ENCODE data around the gene COL4A4.
A peak's percentile ranks its signal among the peaks of the same experiment; 100 is the strongest.

Gene COL4A4

GRCh38 chr2:227054006-227054405 is 110.0 kb downstream of the COL4A4 start:
- DNase-seq (ENCODE audit: insufficient read length, low spot score) (no peak), FAIRE-seq (no peak)
- TF ChIP-seq POLR2AphosphoS5 (IDR thresholded peaks at IDR 0.05; ENCODE audit: low read depth, low read length) (no peak), TAF1 (IDR thresholded peaks at IDR 0.05; ENCODE audit: low read depth, low read length) (no peak), PAX5 (IDR thresholded peaks at IDR 0.05; ENCODE audit: insufficient read depth, low read length, severe bottlenecking) (no peak), SPI1 (IDR thresholded peaks at IDR 0.05; ENCODE audit: low read depth, low read length) (no peak), POLR2A (IDR thresholded peaks at IDR 0.05; ENCODE audit: low read depth, low read length) (no peak), POU2F2 (IDR thresholded peaks at IDR 0.05; ENCODE audit: low read depth, low read length) (no peak)

DNA sequence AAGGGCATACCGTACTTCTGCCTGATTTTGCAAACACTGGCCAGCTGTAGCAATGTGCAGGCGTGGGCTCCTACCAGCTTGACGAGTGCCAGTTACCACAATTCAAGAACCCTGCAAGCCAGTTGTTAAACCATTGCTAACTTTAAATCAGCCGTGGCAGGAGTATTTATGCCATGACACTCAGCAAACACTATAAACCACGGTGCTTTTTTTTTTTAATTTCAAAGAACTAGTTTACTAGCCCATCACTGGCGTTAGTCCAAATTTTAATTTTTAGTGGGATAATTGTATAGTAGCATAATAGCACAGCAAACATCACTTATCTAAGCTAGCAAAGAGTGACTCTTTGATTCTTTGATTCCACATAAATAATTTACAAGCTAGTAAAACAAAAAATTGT is 111.1 kb downstream of the COL4A4 start:
- TF ChIP-seq POLR2A (IDR thresholded peaks at IDR 0.05; ENCODE audit: low read depth, low read length) (no peak), TAF1 (IDR thresholded peaks at IDR 0.05; ENCODE audit: low read depth, low read length) (no peak), SPI1 (IDR thresholded peaks at IDR 0.05; ENCODE audit: low read depth, low read length) (no peak), PAX5 (IDR thresholded peaks at IDR 0.05; ENCODE audit: insufficient read depth, low read length, severe bottlenecking) (no peak), POLR2AphosphoS5 (IDR thresholded peaks at IDR 0.05; ENCODE audit: low read depth, low read length) (no peak), POU2F2 (IDR thresholded peaks at IDR 0.05; ENCODE audit: low read depth, low read length) (no peak)
- FAIRE-seq (no peak), DNase-seq (ENCODE audit: insufficient read length, low spot score) (no peak)

DNA sequence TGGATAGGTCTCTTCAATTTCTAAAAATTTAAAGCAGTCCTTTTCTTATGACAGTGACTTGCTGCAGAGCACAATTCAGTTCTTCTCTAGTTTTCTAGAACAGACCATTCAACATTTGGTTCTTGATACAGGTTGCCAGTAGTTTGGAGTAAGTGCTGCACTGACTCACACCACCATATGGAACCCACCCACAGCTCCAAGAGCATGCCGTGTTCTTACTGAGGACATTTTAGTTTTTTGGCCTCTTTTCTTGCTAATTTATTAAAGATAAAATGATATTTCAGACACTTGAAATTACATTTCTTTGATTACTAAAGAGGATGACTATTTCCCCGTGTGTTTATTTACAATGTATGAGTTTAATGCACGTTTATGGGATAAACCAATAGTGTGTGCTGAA is 120.0 kb downstream of the COL4A4 start:
- FAIRE-seq = no peak
- no peak for DNase-seq (ENCODE audit: insufficient read length, low spot score)
- TF ChIP-seq POLR2AphosphoS5 (IDR thresholded peaks at IDR 0.05; ENCODE audit: low read depth, low read length) (no peak), PAX5 (IDR thresholded peaks at IDR 0.05; ENCODE audit: insufficient read depth, low read length, severe bottlenecking) (no peak), POLR2A (IDR thresholded peaks at IDR 0.05; ENCODE audit: low read depth, low read length) (no peak), SPI1 (IDR thresholded peaks at IDR 0.05; ENCODE audit: low read depth, low read length) (no peak), POU2F2 (IDR thresholded peaks at IDR 0.05; ENCODE audit: low read depth, low read length) (no peak), TAF1 (IDR thresholded peaks at IDR 0.05; ENCODE audit: low read depth, low read length) (no peak)

GRCh38 chr2:227038550-227039189 is 125.3 kb downstream of the COL4A4 start:
- no peak for TF ChIP-seq POLR2A (IDR thresholded peaks at IDR 0.05; ENCODE audit: low read depth, low read length)
- no peak for TF ChIP-seq TAF1 (IDR thresholded peaks at IDR 0.05; ENCODE audit: low read depth, low read length)
- TF ChIP-seq PAX5 (IDR thresholded peaks at IDR 0.05; ENCODE audit: insufficient read depth, low read length, severe bottlenecking) = no peak
- TF ChIP-seq SPI1 (IDR thresholded peaks at IDR 0.05; ENCODE audit: low read depth, low read length) = no peak
- TF ChIP-seq POU2F2 (IDR thresholded peaks at IDR 0.05; ENCODE audit: low read depth, low read length) = no peak
- no peak for TF ChIP-seq POLR2AphosphoS5 (IDR thresholded peaks at IDR 0.05; ENCODE audit: low read depth, low read length)
- no peak for FAIRE-seq
- DNase-seq (ENCODE audit: insufficient read length, low spot score) = no peak

DNA sequence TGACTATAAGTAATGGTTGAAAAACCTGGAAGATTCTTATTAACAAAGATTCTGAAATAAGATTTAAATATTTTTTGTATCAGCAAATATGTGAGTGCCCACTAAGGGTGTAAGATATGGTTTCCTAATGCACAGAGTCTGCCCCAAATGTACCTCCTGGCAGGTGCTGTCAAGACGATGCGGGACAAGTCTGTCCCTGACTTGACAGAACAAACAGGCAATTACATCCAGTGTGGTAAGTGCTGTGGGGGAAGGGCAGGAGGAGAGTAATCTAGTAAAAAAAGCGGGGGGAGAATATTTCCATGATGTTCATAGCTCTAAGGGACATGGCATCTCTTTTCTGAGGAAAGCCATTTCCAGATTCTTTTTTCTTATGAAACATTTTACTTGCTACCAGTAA is 127.5 kb downstream of the COL4A4 start:
- FAIRE-seq = no peak
- TF ChIP-seq TAF1 (IDR thresholded peaks at IDR 0.05; ENCODE audit: low read depth, low read length) (no peak), PAX5 (IDR thresholded peaks at IDR 0.05; ENCODE audit: insufficient read depth, low read length, severe bottlenecking) (no peak), SPI1 (IDR thresholded peaks at IDR 0.05; ENCODE audit: low read depth, low read length) (no peak), POU2F2 (IDR thresholded peaks at IDR 0.05; ENCODE audit: low read depth, low read length) (no peak), POLR2AphosphoS5 (IDR thresholded peaks at IDR 0.05; ENCODE audit: low read depth, low read length) (no peak), POLR2A (IDR thresholded peaks at IDR 0.05; ENCODE audit: low read depth, low read length) (no peak)
- DNase-seq (ENCODE audit: insufficient read length, low spot score) = no peak

GRCh38 chr2:227035711-227036367 is 128.2 kb downstream of the COL4A4 start:
- TF ChIP-seq POLR2AphosphoS5 (IDR thresholded peaks at IDR 0.05; ENCODE audit: low read depth, low read length) (no peak), POLR2A (IDR thresholded peaks at IDR 0.05; ENCODE audit: low read depth, low read length) (no peak), PAX5 (IDR thresholded peaks at IDR 0.05; ENCODE audit: insufficient read depth, low read length, severe bottlenecking) (no peak), SPI1 (IDR thresholded peaks at IDR 0.05; ENCODE audit: low read depth, low read length) (no peak), TAF1 (IDR thresholded peaks at IDR 0.05; ENCODE audit: low read depth, low read length) (no peak), POU2F2 (IDR thresholded peaks at IDR 0.05; ENCODE audit: low read depth, low read length) (no peak)
- FAIRE-seq (no peak), DNase-seq (ENCODE audit: insufficient read length, low spot score) (no peak)

DNA sequence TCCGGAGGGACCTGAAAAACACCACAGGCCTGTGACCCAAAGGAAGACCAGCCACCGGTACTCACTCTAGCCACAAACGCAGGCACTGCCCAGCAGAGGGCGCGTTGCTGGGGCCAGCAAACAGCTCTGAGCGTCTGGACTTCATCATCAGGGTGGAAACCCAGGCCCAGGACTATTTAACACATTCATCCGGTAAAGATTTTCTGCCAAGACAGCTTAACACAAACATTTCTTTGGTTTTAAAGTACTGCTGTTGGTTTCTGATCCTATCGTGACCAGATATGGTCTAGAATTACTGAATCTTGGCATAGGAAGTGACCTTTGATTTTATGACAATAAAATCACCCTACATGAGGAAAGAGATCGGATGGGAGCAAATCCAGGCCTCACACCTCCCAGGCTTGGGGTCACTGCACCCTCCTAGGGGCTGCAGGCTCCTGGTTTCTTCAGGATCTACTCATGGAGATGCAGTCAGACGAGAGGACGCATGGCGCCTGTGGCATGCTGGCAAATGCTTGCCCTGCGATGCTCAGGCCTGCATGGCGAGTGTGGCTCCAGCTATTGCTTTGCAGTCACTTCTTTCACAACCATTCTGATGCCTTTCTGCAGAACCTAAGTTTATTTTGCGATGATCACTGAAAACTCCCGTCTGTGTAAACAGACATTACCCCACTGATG is 130.4 kb downstream of the COL4A4 start:
- TF ChIP-seq TAF1 (IDR thresholded peaks at IDR 0.05; ENCODE audit: low read depth, low read length) = no peak
- TF ChIP-seq POU2F2 (IDR thresholded peaks at IDR 0.05; ENCODE audit: low read depth, low read length) = no peak
- no peak for TF ChIP-seq POLR2AphosphoS5 (IDR thresholded peaks at IDR 0.05; ENCODE audit: low read depth, low read length)
- TF ChIP-seq SPI1 (IDR thresholded peaks at IDR 0.05; ENCODE audit: low read depth, low read length) = no peak
- no peak for TF ChIP-seq POLR2A (IDR thresholded peaks at IDR 0.05; ENCODE audit: low read depth, low read length)
- no peak for TF ChIP-seq PAX5 (IDR thresholded peaks at IDR 0.05; ENCODE audit: insufficient read depth, low read length, severe bottlenecking)
- peak; percentile 21 for DNase-seq (ENCODE audit: insufficient read length, low spot score)
- no peak for FAIRE-seq

DNA sequence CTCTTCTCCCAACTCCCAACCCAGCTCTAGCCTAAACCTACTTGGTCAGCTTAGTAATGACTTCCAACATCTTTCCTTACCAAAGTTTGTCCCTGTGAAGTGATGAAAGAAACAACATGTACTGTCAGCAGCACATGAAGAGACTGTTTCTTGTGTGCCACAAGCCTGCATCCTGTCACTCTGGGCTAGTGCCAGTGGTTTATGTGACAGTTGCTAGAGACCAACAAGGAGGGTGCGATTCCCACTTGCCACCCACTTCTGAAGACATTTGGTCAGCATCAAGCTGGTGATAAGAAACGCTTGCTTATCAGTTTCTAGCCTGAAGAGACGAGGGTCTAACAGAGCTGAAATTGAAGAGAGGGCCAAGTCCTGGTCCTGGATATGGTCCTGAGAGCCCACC is 132.6 kb downstream of the COL4A4 start:
- DNase-seq (ENCODE audit: insufficient read length, low spot score) = no peak
- no peak for FAIRE-seq
- TF ChIP-seq POLR2AphosphoS5 (IDR thresholded peaks at IDR 0.05; ENCODE audit: low read depth, low read length) (no peak), POLR2A (IDR thresholded peaks at IDR 0.05; ENCODE audit: low read depth, low read length) (no peak), TAF1 (IDR thresholded peaks at IDR 0.05; ENCODE audit: low read depth, low read length) (no peak), SPI1 (IDR thresholded peaks at IDR 0.05; ENCODE audit: low read depth, low read length) (no peak), PAX5 (IDR thresholded peaks at IDR 0.05; ENCODE audit: insufficient read depth, low read length, severe bottlenecking) (no peak), POU2F2 (IDR thresholded peaks at IDR 0.05; ENCODE audit: low read depth, low read length) (no peak)

DNA sequence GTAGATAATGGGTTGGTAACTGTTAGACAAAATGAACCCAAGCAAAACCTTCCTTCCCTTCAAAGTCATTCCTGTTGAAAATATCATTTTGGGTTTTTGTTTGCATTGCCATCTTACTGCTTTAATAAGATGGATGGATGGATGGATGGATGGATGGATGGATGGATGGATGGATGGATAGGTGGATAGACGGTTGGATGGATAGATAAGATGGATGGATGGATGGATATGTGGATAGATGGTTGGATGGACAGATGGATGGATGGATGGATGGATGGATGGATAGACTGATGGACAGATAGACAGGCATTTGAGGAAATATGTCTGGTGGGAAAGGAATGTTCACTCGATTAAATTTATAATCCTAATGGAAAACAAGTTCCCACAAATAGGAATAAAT is 133.2 kb downstream of the COL4A4 start:
- DNase-seq (ENCODE audit: insufficient read length, low spot score) (no peak), FAIRE-seq (no peak)
- no peak for TF ChIP-seq PAX5 (IDR thresholded peaks at IDR 0.05; ENCODE audit: insufficient read depth, low read length, severe bottlenecking)
- TF ChIP-seq POLR2AphosphoS5 (IDR thresholded peaks at IDR 0.05; ENCODE audit: low read depth, low read length) = no peak
- no peak for TF ChIP-seq SPI1 (IDR thresholded peaks at IDR 0.05; ENCODE audit: low read depth, low read length)
- TF ChIP-seq POU2F2 (IDR thresholded peaks at IDR 0.05; ENCODE audit: low read depth, low read length) = no peak
- no peak for TF ChIP-seq TAF1 (IDR thresholded peaks at IDR 0.05; ENCODE audit: low read depth, low read length)
- no peak for TF ChIP-seq POLR2A (IDR thresholded peaks at IDR 0.05; ENCODE audit: low read depth, low read length)
